IMR-90 (cell line): Measurements from ENCODE around the gene PIGU.

Experiments used
- CTCF ChIP-seq: conservative IDR thresholded peaks from 2 replicates; pipeline ENCODE4 v1.5.1; 2012; ENCODE audit warnings: mild to moderate bottlenecking, low read depth, low read length, improper control_type of control experiment
- MXI1 ChIP-seq: IDR thresholded peaks from 2 replicates; pipeline ENCODE4 v1.6.1; 2012; ENCODE audit warnings: low read depth, mild to moderate bottlenecking, low read length, moderate library complexity, borderline replicate concordance
- POLR2A ChIP-seq: IDR thresholded peaks from 2 replicates; pipeline ENCODE4 v1.6.1; 2012; ENCODE audit warnings: mild to moderate bottlenecking, low read depth, low read length
- RCOR1 ChIP-seq: IDR thresholded peaks from 2 replicates; pipeline ENCODE4 v1.6.1; 2012; ENCODE audit warnings: mild to moderate bottlenecking, low read length, improper control_type of control experiment; ENCODE audit not compliant: insufficient replicate concordance
- RFX5 ChIP-seq: IDR thresholded peaks from 2 replicates; pipeline ENCODE4 v1.8.0; 2012; ENCODE audit warnings: low read depth, mild to moderate bottlenecking, low read length, moderate library complexity
- TF ChIP-seq, protein P1 (sequence below): fragments of 150-350 bp; IDR thresholded peaks from 2 replicates; pipeline ENCODE4 v1.6.1; 2017; ENCODE audit warnings: mild to moderate bottlenecking, antibody characterized with exemption, low read length, low read depth

- no peak for TF ChIP-seq CTCF
- no peak for TF ChIP-seq RFX5
- no peak for TF ChIP-seq POLR2A
- no peak for TF ChIP-seq MXI1
- TF ChIP-seq, protein P1, sequence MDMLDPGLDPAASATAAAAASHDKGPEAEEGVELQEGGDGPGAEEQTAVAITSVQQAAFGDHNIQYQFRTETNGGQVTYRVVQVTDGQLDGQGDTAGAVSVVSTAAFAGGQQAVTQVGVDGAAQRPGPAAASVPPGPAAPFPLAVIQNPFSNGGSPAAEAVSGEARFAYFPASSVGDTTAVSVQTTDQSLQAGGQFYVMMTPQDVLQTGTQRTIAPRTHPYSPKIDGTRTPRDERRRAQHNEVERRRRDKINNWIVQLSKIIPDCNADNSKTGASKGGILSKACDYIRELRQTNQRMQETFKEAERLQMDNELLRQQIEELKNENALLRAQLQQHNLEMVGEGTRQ = no peak
- TF ChIP-seq RCOR1 = no peak
Measured at GRCh38 chr20:34573541-34574300, 103.2 kb downstream of the PIGU start.
